CD14-positive monocyte (primary cell): ENCODE measurements around the gene LZTFL1. TPM values are rescaled to one million over a fixed set of nuclear protein-coding genes. Genes with fewer than 3 reads are reported as not detected.

Source experiments
- DNase-seq, 3 donors: peaks; one replicate each; pipeline ENCODE4 v3.0.0-alpha.2; 2011 to 2022
- H2AFZ ChIP-seq: 2 replicates; pipeline ENCODE4 v1.6.0; 2012; ENCODE audit warnings: mild to moderate bottlenecking, low read depth, low read length, inconsistent platforms; ENCODE audit not compliant: insufficient read depth, poor library complexity, severe bottlenecking
- H3K27ac ChIP-seq, 2 donors: 1 replicate in 1 of 2; 2 replicates in 1 of 2; pipeline ENCODE4 v1.5.1; 2012 to 2013; ENCODE audit warnings: low read length in 2 of 2, control low read depth in 1 of 2, inconsistent platforms in 1 of 2, low read depth in 1 of 2, mild to moderate bottlenecking in 1 of 2
- H3K27me3 ChIP-seq, 2 donors: one replicate each; pipeline versions ENCODE4 v1.6.0 to v1.6.1; 2011 to 2013; ENCODE audit warnings: low read length in 2 of 2; ENCODE audit not compliant: control insufficient read depth in 2 of 2, insufficient read depth in 2 of 2
- H3K36me3 ChIP-seq, 2 donors: replicated peaks in 1 of 2; 1 replicate in 1 of 2; 2 replicates in 1 of 2; pipeline versions ENCODE4 v1.5.1 to v1.6.1; 2012 to 2013; ENCODE audit warnings: low read length in 2 of 2, control low read depth in 1 of 2, inconsistent platforms in 1 of 2, mild to moderate bottlenecking in 1 of 2; ENCODE audit not compliant: insufficient read depth in 2 of 2, control insufficient read depth in 1 of 2
- H3K4me1 ChIP-seq, 2 donors: 1 replicate in 1 of 2; 2 replicates in 1 of 2; pipeline versions ENCODE4 v1.5.1 to v1.6.1; 2012 to 2013; ENCODE audit warnings: low read length in 2 of 2, control low read depth in 1 of 2, inconsistent platforms in 1 of 2, mild to moderate bottlenecking in 1 of 2, moderate library complexity in 1 of 2; ENCODE audit not compliant: insufficient read depth in 2 of 2, control insufficient read depth in 1 of 2
- H3K4me2 ChIP-seq: replicated peaks from 2 replicates; pipeline ENCODE3; 2012; ENCODE audit warnings: low read length, moderate library complexity, mild to moderate bottlenecking; ENCODE audit not compliant: poor library complexity, severe bottlenecking; ENCODE audit errors: extremely low read depth
- H3K4me3 ChIP-seq, 3 experiments: fragments of 200-600 bp in 1 of 3; sonication (generic) in 1 of 3; replicated peaks in 1 of 3; 1 replicate in 2 of 3; 2 replicates in 1 of 3; pipeline ENCODE4 v1.5.1; 2011 to 2013; ENCODE audit warnings: low read length in 3 of 3, mild to moderate bottlenecking in 3 of 3, control low read depth in 2 of 3, low read depth in 2 of 3, inconsistent platforms in 1 of 3, moderate library complexity in 1 of 3
- H3K79me2 ChIP-seq: 2 replicates; pipeline ENCODE4 v1.6.0; 2012; ENCODE audit warnings: mild to moderate bottlenecking, control low read depth, inconsistent platforms, low read length, moderate library complexity; ENCODE audit not compliant: insufficient read depth
- H3K9ac ChIP-seq: 2 replicates; pipeline ENCODE4 v1.6.0; 2017; ENCODE audit warnings: low read length, mild to moderate bottlenecking; ENCODE audit not compliant: insufficient read depth, poor library complexity, severe bottlenecking
- H3K9me3 ChIP-seq, 2 donors: replicated peaks in 1 of 2; 1 replicate in 1 of 2; 2 replicates in 1 of 2; pipeline versions ENCODE4 v1.5.1 to v1.6.1; 2012 to 2013; ENCODE audit warnings: low read length in 2 of 2, control low read depth in 1 of 2; ENCODE audit not compliant: control insufficient read depth in 1 of 2, insufficient read depth in 1 of 2
- H4K20me1 ChIP-seq: 2 replicates; pipeline ENCODE4 v1.6.0; 2012; ENCODE audit warnings: mild to moderate bottlenecking, low read length, control low read depth, moderate library complexity; ENCODE audit not compliant: insufficient read depth
- H3K27ac Mint-ChIP-seq, 7 donors: one replicate each; pipeline ENCODE4 v1.8.0; 2020; ENCODE audit warnings: mild to moderate bottlenecking in 7 of 7, mixed read lengths in 7 of 7, moderate library complexity in 6 of 7, inconsistent platforms in 2 of 7
- H3K27me3 Mint-ChIP-seq, 3 donors: one replicate each; pipeline ENCODE4 v1.8.0; 2021 to 2022; ENCODE audit warnings: low read depth in 3 of 3, mild to moderate bottlenecking in 3 of 3, mixed read lengths in 3 of 3, moderate library complexity in 3 of 3, inconsistent platforms in 1 of 3
- H3K36me3 Mint-ChIP-seq, 2 donors: one replicate each; pipeline ENCODE4 v1.8.0; 2020; ENCODE audit warnings: mixed read lengths in 2 of 2, inconsistent platforms in 1 of 2, mild to moderate bottlenecking in 1 of 2
- H3K4me1 Mint-ChIP-seq: one replicate; pipeline ENCODE4 v1.8.0; 2020; ENCODE audit warnings: mild to moderate bottlenecking, mixed read lengths
- H3K4me3 Mint-ChIP-seq, 2 donors: one replicate each; pipeline ENCODE4 v1.8.0; 2020; ENCODE audit warnings: mild to moderate bottlenecking in 2 of 2, mixed read lengths in 2 of 2, moderate library complexity in 1 of 2
- H3K9me3 Mint-ChIP-seq, 7 donors: one replicate each; pipeline ENCODE4 v1.8.0; 2020 to 2022; ENCODE audit warnings: mixed read lengths in 7 of 7, mild to moderate bottlenecking in 6 of 7, moderate library complexity in 6 of 7, inconsistent platforms in 2 of 7
- WGBS: methylation state at CpG from one replicate; pipeline ENCODE4 v1.1.5; 2013; ENCODE audit warnings: missing lambda C conversion rate; ENCODE audit not compliant: insufficient coverage; 5-methylcytosine and 5-hydroxymethylcytosine counted together
- intact Hi-C, 2 donors: fragments of 100-400 bp; cut with micrococcal nuclease; formaldehyde crosslinking; loops; one replicate each; pipeline versions ENCODE4 v1.15.0 to v1.15.1; 2023
- polyA plus RNA-seq, 3 donors: library from polyadenylated mRNA; depleted of rRNA in 1 of 3; unstranded in 2 of 3; stranded (reverse) in 1 of 3; fragments of 300-500 nt in 2 of 3; fragments of >200 nt in 1 of 3; fragmentation: Illumina TruSeq in 2 of 3; gene quantifications; 1 replicate in 2 of 3; 2 replicates in 1 of 3; pipeline ENCODE4 v1.2.3, GENCODE V29; 2012 to 2021
- TF ChIP-seq, protein P1 (sequence below): fragments of 200-600 bp; IDR thresholded peaks from one replicate; pipeline ENCODE4 v1.8.0; 2022; ENCODE audit warnings: antibody characterized with exemption, mild to moderate bottlenecking

The LZTFL1 gene
- polyA plus RNA-seq, 3 donors = 7.3 to 10.5 (median 7.5) TPM

- H3K27me3 Mint-ChIP-seq = peaks cover 6 to 9% (median 6%) of the 10 kb centered on the region in 3 donors
These were observed 65.7 kb downstream of the LZTFL1 start for GRCh38 chr3:45776301-45776595.

GRCh38 chr3:45775571-45776300, 66.2 kb downstream of the LZTFL1 start:
- Mint-ChIP-seq H3K36me3 (no peaks in the 10 kb centered on the region), H3K9me3 (peaks cover 0 to 1% (median 0%) of the 10 kb centered on the region in 7 donors), H3K4me3 (no peak overlapping the region), H3K27ac (no peak overlapping the region), H3K27me3 (peaks cover 6 to 9% (median 7%) of the 10 kb centered on the region in 3 donors), H3K4me1 (no peaks in the 10 kb centered on the region)
- Histone ChIP-seq H3K4me1 (no peaks in the 10 kb centered on the region), H3K27me3 (no peaks in the 10 kb centered on the region), H3K79me2 (no peaks in the 10 kb centered on the region), H3K4me3 (no peak overlapping the region), H3K36me3 (no peaks in the 10 kb centered on the region), H3K9me3 (no peaks in the 10 kb centered on the region), H4K20me1 (no peaks in the 10 kb centered on the region), H3K27ac (no peak overlapping the region), H3K4me2 (no peak overlapping the region), H2AFZ (no peak overlapping the region), H3K9ac (no peak overlapping the region)
- 94% methylated on average over 17 of the region's 17 CpGs for WGBS
- TF ChIP-seq, protein P1, sequence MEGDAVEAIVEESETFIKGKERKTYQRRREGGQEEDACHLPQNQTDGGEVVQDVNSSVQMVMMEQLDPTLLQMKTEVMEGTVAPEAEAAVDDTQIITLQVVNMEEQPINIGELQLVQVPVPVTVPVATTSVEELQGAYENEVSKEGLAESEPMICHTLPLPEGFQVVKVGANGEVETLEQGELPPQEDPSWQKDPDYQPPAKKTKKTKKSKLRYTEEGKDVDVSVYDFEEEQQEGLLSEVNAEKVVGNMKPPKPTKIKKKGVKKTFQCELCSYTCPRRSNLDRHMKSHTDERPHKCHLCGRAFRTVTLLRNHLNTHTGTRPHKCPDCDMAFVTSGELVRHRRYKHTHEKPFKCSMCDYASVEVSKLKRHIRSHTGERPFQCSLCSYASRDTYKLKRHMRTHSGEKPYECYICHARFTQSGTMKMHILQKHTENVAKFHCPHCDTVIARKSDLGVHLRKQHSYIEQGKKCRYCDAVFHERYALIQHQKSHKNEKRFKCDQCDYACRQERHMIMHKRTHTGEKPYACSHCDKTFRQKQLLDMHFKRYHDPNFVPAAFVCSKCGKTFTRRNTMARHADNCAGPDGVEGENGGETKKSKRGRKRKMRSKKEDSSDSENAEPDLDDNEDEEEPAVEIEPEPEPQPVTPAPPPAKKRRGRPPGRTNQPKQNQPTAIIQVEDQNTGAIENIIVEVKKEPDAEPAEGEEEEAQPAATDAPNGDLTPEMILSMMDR = no peak
- no peak for DNase-seq
- intact Hi-C loops = no loop called here

More at GRCh38 chr3:45776301-45776595, 65.7 kb downstream of the LZTFL1 start:
- WGBS = 80% methylated on average over 1 of the region's 3 CpGs
- Histone ChIP-seq H2AFZ (no peak overlapping the region), H3K4me1 (no peaks in the 10 kb centered on the region), H3K36me3 (no peaks in the 10 kb centered on the region), H3K79me2 (no peaks in the 10 kb centered on the region), H3K9ac (no peak overlapping the region), H3K4me3 (no peak overlapping the region), H4K20me1 (no peaks in the 10 kb centered on the region), H3K27ac (no peak overlapping the region), H3K27me3 (no peaks in the 10 kb centered on the region), H3K4me2 (no peak overlapping the region), H3K9me3 (no peaks in the 10 kb centered on the region)
- Mint-ChIP-seq H3K4me3 (no peak overlapping the region), H3K9me3 (peaks cover 0 to 1% (median 0%) of the 10 kb centered on the region in 7 donors), H3K4me1 (no peaks in the 10 kb centered on the region), H3K36me3 (no peaks in the 10 kb centered on the region), H3K27ac (no peak overlapping the region)
- TF ChIP-seq, protein P1 = no peak
- intact Hi-C loops = no loop called here
- no peak for DNase-seq
